ENCODE data around the gene C1RL. TPM values are rescaled to one million over a fixed set of nuclear protein-coding genes. Genes with fewer than 3 reads are reported as not detected.
A peak's percentile ranks its signal among the peaks of the same experiment; 100 is the strongest.

C1RL gene
- total RNA-seq, 1 experiment from 2014 or later: 17.7 TPM

DNA sequence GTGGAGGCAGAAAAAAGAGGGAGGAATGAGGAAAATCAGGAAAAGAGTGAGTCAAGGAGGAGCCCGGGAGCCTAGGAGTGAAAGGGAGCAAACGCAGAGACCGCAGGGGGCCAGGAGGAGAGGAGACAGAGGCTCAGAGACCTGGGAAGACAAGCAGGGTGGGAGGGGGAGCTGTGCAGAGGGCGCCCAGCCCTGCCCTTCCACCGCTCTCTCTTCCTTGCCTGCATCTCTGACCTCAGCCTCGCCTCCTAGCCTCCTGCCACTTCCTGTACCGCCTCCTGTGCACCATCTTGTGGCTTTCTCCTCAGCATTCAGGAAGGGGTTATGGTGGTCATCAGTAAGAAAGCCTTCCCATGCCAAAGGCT lies 22.5 kb upstream of the C1RL start (continued):
- TF ChIP-seq, protein P1, sequence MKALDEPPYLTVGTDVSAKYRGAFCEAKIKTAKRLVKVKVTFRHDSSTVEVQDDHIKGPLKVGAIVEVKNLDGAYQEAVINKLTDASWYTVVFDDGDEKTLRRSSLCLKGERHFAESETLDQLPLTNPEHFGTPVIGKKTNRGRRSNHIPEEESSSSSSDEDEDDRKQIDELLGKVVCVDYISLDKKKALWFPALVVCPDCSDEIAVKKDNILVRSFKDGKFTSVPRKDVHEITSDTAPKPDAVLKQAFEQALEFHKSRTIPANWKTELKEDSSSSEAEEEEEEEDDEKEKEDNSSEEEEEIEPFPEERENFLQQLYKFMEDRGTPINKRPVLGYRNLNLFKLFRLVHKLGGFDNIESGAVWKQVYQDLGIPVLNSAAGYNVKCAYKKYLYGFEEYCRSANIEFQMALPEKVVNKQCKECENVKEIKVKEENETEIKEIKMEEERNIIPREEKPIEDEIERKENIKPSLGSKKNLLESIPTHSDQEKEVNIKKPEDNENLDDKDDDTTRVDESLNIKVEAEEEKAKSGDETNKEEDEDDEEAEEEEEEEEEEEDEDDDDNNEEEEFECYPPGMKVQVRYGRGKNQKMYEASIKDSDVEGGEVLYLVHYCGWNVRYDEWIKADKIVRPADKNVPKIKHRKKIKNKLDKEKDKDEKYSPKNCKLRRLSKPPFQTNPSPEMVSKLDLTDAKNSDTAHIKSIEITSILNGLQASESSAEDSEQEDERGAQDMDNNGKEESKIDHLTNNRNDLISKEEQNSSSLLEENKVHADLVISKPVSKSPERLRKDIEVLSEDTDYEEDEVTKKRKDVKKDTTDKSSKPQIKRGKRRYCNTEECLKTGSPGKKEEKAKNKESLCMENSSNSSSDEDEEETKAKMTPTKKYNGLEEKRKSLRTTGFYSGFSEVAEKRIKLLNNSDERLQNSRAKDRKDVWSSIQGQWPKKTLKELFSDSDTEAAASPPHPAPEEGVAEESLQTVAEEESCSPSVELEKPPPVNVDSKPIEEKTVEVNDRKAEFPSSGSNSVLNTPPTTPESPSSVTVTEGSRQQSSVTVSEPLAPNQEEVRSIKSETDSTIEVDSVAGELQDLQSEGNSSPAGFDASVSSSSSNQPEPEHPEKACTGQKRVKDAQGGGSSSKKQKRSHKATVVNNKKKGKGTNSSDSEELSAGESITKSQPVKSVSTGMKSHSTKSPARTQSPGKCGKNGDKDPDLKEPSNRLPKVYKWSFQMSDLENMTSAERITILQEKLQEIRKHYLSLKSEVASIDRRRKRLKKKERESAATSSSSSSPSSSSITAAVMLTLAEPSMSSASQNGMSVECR (CRISPR knock-in tag; IDR thresholded peaks at IDR 0.05; ENCODE audit: borderline replicate concordance): no peak
- no peak for TF ChIP-seq KAT7 (CRISPR knock-in tag; IDR thresholded peaks at IDR 0.05; ENCODE audit: borderline replicate concordance)

DNA sequence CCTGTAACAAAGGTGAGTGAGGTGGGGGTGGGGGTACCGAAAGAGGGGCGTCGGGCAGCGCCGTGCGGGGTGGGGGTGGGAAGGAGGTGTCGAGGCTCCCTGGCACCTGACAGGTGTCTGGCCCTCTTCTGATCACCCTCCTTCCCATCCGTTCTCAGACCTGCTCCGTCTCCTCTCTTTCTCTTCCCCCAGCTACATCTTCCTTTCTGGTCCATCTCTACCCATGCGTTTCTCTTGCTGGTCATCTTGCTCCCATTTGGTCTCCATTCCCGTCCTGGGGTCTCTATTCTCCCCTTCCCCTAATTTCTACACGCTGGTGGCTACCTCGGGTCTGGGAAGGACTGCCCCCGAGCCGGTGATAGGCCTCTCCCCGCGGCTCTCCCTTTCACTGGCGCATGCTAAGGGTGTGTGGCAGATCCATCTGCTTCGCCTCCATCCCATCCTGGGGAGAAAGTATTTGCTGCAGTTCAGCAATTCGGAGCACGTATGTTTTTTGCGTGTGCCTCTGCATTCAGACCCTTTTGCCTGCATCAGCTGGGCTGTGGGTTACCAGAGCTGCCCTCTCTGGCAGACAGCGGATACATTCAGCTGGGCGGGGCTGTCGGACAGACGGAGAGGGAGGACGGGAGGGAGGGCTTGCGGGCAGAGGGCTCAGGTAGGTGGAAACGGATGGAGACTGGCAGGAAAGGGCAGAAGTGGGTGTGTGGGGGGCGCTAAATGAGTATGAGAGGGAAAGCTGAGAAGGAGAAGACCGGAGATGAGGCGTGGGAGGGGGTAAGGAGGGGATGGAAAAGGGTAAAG lies 21.9 kb upstream of the C1RL start:
- Mint-ChIP-seq H3K4me1 (peaks cover 34% of the 10 kb centered on the region), H3K4me3 (peak overlapping the region; percentile 93), H3K9me3 (no peaks in the 10 kb centered on the region), H3K27me3 (ENCODE audit: low read depth) (peaks cover 23% of the 10 kb centered on the region), H3K36me3 (peaks cover 14% of the 10 kb centered on the region), H3K27ac (peak overlapping the region; percentile 81; the same call in 1 of the 2 replicates)
- POLR2A ChIA-PET: no interaction called here
- CTCF ChIA-PET: interaction anchor here (0.6 to 2.2 kb wide), 8 partner anchors 10 to 442 kb away, joined by 3 to 11 read pairs (median 4); partner anchors contain the start of genes C1RL and ZNF384
- ATAC-seq (peak; percentile 63), DNase-seq (ENCODE audit: low spot score) (peak; percentile 76)
- TF ChIP-seq SP1 (CRISPR knock-in tag; conservative IDR thresholded peaks at IDR 0.05) (peak; percentile 32; the same call in 1 of the 2 replicates), NFE2L1 (CRISPR knock-in tag; IDR thresholded peaks at IDR 0.05) (0 out of 2 replicates have a peak, but pooled peaks have one; percentile 16), FOXP1 (CRISPR knock-in tag; IDR thresholded peaks at IDR 0.05; ENCODE audit: borderline replicate concordance) (0 out of 2 replicates have a peak, but pooled peaks have one; percentile 17), GTF2I (CRISPR knock-in tag; conservative IDR thresholded peaks at IDR 0.05) (no peak)
- TF ChIP-seq, protein P2, sequence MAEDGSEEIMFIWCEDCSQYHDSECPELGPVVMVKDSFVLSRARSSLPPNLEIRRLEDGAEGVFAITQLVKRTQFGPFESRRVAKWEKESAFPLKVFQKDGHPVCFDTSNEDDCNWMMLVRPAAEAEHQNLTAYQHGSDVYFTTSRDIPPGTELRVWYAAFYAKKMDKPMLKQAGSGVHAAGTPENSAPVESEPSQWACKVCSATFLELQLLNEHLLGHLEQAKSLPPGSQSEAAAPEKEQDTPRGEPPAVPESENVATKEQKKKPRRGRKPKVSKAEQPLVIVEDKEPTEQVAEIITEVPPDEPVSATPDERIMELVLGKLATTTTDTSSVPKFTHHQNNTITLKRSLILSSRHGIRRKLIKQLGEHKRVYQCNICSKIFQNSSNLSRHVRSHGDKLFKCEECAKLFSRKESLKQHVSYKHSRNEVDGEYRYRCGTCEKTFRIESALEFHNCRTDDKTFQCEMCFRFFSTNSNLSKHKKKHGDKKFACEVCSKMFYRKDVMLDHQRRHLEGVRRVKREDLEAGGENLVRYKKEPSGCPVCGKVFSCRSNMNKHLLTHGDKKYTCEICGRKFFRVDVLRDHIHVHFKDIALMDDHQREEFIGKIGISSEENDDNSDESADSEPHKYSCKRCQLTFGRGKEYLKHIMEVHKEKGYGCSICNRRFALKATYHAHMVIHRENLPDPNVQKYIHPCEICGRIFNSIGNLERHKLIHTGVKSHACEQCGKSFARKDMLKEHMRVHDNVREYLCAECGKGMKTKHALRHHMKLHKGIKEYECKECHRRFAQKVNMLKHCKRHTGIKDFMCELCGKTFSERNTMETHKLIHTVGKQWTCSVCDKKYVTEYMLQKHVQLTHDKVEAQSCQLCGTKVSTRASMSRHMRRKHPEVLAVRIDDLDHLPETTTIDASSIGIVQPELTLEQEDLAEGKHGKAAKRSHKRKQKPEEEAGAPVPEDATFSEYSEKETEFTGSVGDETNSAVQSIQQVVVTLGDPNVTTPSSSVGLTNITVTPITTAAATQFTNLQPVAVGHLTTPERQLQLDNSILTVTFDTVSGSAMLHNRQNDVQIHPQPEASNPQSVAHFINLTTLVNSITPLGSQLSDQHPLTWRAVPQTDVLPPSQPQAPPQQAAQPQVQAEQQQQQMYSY (CRISPR knock-in tag; IDR thresholded peaks at IDR 0.05): peak; percentile 84

DNA sequence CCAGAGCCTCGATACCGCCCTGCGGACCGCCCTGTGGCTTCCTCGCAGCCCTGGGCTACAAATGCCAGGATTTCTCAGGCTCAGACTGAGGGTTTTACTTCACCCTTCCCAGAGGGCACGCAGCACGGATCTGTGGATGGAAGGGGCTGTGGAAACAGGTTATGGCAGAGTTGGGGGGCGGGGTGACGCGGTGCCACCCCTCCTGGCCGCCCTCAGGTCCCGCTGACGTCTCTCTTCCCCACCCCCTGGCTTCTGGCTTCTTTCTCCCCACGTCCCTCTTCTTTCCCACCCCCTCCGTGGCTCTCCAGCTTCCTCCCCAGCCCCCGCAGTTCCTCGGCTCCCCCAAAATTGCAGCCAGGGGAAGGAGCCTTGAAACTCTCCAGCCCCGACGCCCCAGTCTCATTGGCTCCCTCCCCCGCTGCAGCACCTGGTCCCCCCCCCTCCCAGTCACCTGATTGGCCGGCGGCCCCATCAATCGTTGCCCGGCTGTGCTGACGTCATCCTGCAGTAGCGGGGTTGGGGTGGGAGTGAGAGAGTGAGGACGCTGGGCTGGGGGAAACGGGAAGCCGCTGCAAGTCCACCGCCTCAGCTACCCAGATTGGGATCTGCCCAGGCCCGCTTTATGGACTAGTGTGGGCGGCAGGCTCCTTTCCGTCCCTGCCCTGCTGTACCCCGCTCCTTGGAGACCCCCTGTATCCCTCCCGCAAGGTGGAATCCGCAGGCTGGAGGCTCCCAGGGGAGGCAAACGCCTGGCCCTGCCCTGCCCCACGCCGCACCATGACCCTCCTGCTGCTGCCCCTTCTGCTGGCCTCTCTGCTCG lies 21.1 kb upstream of the C1RL start, which contains the start of gene CLSTN3:
Gene CLSTN3, plus strand, starts transcription at position 500 of the 820 bp plus-strand sequence. Its CDS starts 278 bp downstream, at position 778.
- Mint-ChIP-seq H3K27ac (peak within 1 kb of the TSS; percentile 81), H3K4me3 (peak within 1 kb of the TSS; percentile 93), H3K9me3 (no peaks in the 10 kb centered on the region), H3K27me3 (ENCODE audit: low read depth) (peaks cover 23% of the 10 kb centered on the region), H3K4me1 (peaks cover 34% of the 10 kb centered on the region), H3K36me3 (peaks cover 6% of the 10 kb centered on the region; the same call in 1 of the 2 replicates)
- CTCF ChIA-PET: interaction anchor here (1.3 to 2.2 kb wide), 7 partner anchors 12 to 441 kb away, joined by 3 to 11 read pairs (median 5); partner anchors contain the start of genes C1RL and ZNF384
- ATAC-seq: peak; percentile 80
- peak; percentile 89 for DNase-seq (ENCODE audit: low spot score)
- POLR2A ChIA-PET: no interaction called here
- TF ChIP-seq TP53 (CRISPR knock-in tag; IDR thresholded peaks at IDR 0.05) (no peak), ZNF416 (CRISPR knock-in tag; IDR thresholded peaks at IDR 0.05) (0 out of 2 replicates have a peak, but pooled peaks have one; percentile 39), SMAD3 (CRISPR knock-in tag; IDR thresholded peaks at IDR 0.05; ENCODE audit: borderline replicate concordance) (no peak), HMGA2 (CRISPR knock-in tag; IDR thresholded peaks at IDR 0.05) (no peak), CREB1 (CRISPR knock-in tag; IDR thresholded peaks at IDR 0.05) (0 out of 2 replicates have a peak, but pooled peaks have one; percentile 32), NFYB (CRISPR knock-in tag; conservative IDR thresholded peaks at IDR 0.05; ENCODE audit: low read depth) (peak; percentile 91), JAZF1 (CRISPR knock-in tag; IDR thresholded peaks at IDR 0.05) (no peak), ATF1 (CRISPR knock-in tag; IDR thresholded peaks at IDR 0.05) (no peak), FOXP1 (CRISPR knock-in tag; IDR thresholded peaks at IDR 0.05; ENCODE audit: borderline replicate concordance) (peak; percentile 12; the same call in 1 of the 2 replicates), RORB (CRISPR knock-in tag; IDR thresholded peaks at IDR 0.05) (no peak)
- TF ChIP-seq, protein P3, sequence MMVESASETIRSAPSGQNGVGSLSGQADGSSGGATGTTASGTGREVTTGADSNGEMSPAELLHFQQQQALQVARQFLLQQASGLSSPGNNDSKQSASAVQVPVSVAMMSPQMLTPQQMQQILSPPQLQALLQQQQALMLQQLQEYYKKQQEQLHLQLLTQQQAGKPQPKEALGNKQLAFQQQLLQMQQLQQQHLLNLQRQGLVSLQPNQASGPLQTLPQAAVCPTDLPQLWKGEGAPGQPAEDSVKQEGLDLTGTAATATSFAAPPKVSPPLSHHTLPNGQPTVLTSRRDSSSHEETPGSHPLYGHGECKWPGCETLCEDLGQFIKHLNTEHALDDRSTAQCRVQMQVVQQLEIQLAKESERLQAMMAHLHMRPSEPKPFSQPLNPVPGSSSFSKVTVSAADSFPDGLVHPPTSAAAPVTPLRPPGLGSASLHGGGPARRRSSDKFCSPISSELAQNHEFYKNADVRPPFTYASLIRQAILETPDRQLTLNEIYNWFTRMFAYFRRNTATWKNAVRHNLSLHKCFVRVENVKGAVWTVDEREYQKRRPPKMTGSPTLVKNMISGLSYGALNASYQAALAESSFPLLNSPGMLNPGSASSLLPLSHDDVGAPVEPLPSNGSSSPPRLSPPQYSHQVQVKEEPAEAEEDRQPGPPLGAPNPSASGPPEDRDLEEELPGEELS (CRISPR knock-in tag; IDR thresholded peaks at IDR 0.05): 0 out of 2 replicates have a peak, but pooled peaks have one; percentile 4
- TF ChIP-seq, protein P4, sequence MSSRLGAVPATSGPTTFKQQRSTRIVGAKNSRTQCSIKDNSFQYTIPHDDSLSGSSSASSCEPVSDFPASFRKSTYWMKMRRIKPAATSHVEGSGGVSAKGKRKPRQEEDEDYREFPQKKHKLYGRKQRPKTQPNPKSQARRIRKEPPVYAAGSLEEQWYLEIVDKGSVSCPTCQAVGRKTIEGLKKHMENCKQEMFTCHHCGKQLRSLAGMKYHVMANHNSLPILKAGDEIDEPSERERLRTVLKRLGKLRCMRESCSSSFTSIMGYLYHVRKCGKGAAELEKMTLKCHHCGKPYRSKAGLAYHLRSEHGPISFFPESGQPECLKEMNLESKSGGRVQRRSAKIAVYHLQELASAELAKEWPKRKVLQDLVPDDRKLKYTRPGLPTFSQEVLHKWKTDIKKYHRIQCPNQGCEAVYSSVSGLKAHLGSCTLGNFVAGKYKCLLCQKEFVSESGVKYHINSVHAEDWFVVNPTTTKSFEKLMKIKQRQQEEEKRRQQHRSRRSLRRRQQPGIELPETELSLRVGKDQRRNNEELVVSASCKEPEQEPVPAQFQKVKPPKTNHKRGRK (CRISPR knock-in tag; IDR thresholded peaks at IDR 0.05; ENCODE audit: borderline replicate concordance): no peak

All from WTC11 (cell line).